Measurements from ENCODE around the gene PIK3C2G.

- TF ChIP-seq EZH2 (IDR thresholded peaks at IDR 0.05; ENCODE audit: borderline replicate concordance, low read depth, low read length, severe bottlenecking) = no peak
- no peak for TF ChIP-seq CTCF (IDR thresholded peaks at IDR 0.05; ENCODE audit: borderline replicate concordance, extremely low read depth, low read length, poor library complexity, severe bottlenecking)
These were observed 368.6 kb downstream of the PIK3C2G start for GRCh38 chr12:18629916-18630315.

Measured in DND-41 (cell line).